HG03039 (cell line): ENCODE results near the gene SCPEP1.

Experiments used
- ATAC-seq: cut with Tn5 transposase; IDR thresholded peaks from one replicate; pipeline ENCODE4 v1.9.1; 2021; ENCODE audit warnings: mild to moderate bottlenecking, moderate library complexity; ENCODE audit not compliant: unreplicated experiment

The SCPEP1 gene

DNA sequence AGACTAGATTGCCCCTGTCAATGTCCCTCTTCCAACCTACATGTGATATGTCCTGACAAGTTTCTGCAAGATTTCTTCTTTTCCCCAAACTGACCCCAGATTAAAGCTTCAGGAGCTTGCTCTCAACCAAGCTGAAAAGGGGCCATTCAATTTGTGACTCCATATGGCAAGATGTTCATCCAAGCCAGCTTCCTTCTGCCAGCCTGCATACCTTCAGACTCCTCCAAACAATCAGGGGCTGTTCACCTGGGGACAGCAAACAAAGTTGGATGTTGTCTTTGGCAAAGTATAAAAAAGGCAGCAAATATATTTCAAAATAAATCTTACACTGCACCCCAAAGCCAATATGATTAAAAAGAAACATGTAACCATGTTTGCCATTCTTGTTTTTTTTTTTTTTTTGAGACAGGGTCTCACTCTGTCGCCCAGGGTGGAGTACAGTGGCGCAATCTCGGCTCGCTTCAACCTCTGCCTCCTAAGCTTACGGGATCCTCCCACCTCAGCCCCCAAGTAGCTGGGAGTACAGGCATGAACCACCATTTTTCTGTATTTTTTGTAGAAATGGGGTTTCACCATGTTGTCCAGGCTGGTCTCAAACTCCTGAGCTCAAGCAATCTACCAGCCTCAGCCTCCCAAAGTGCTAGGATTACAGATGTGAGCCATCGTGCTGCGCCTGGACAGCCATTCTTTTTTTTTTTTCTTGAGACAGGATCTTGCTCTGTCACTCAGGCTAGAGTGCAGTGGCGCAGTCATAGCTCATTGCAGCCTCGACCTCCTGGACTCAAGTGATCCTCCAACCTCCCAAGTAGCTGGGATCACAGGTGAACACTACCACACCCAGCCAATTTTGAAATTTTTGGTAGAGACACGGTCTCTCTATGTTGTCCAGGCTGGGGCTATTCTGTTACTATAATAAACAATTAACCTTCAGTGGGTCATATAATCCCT is 57.1 kb downstream of the SCPEP1 start:
- ATAC-seq: no peak

DNA sequence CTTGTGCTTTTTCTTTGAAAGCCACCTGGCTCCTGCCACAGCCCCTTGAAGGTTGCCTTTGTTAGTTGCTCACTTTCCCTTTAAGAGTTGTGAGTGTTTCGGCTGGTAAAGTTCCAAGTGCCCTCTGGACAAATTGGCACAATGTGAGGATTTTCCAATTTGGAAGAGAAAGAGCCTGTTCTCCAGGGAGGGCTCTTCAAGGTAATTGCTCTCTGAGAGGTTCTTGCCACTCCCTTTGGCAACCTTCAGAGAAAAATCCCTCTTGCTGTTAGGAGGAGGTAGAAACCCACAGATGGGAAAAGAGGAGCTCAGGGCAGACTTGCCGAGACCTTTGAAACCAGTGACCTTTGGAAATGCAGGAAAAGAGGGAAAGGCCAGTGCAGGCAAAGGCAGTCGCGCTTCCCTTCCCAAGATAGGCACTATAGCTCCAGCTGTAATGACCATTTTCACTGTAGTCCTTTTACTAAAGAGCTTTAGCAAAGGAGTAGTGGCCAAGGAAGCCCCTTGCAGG is 58.1 kb downstream of the SCPEP1 start:
- ATAC-seq: no peak

DNA sequence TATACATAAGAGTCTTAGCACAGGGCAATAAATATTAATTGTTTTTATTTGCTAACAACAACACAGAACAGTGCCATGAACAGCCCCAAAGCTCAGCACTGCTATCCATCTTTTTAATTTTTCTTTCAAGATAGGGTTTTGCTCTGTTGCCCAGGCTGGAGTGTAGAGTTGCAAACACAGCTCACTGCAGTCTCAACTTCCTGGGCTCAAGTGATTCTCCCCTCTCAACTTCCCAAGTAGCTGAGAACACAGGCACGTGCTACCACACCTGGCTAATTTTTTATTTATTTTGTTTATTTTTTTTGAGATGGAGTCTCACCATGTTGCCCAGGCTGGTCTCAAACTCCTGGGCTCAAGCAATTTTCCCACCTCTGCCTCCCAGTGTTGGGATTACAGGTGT is 59.5 kb downstream of the SCPEP1 start:
- no peak for ATAC-seq

DNA sequence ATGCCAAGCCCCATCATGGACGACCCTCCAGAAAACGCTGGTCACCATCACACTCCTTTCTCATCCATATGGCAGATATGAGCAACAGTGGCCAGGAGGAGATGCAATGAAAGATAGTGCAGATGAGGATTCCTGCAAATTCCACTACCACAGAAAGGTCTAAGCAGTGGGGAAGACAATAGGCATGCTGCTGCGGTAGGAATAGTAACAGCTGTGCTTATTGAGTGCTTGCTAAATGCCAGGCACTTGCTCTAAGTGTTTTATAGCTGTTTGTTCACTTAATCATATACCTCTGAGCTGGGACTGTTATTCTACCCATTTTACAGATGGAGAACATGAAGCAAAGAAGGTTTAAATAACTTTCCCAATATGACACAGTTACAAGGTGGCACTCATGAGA is 60.6 kb downstream of the SCPEP1 start:
- ATAC-seq: no peak

DNA sequence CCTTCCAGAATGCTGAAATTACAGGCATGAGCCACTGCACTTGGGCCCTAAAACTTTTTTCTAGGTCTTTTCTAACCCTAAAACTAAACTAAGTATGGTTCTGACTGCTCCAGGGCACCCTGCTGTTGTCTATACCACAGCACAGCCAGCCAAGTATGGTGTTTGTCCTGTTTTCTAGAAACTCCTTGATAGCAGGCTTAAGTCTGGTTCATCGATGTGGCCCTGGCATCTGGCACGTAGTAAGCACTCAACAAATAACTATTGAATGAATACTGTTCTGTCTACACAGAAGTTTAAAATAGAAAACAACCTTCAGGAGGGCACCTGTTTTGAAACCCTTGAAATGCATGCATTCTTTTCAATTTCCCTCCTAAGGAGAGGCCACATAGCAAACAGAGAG is 62.6 kb downstream of the SCPEP1 start:
- ATAC-seq: no peak

DNA sequence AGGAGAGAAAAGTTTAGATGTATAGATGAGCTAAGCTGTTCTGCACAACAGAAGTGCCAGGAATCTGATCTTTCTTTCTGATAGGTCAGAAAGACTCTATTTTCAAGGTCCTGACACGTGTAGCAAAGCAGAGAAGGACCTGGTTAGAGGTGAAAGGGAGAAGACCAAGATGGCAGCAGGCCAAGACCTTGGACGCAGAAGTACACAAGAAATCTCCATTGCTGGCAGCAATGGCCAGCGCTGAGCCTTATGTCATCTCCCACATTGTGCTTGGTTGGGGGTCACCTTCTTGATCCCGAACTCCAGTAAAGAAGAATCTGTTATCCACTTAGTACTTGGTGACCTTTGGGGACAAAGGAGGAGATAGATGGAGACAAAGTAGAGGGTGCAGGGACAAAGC is 65.3 kb downstream of the SCPEP1 start:
- ATAC-seq: no peak

DNA sequence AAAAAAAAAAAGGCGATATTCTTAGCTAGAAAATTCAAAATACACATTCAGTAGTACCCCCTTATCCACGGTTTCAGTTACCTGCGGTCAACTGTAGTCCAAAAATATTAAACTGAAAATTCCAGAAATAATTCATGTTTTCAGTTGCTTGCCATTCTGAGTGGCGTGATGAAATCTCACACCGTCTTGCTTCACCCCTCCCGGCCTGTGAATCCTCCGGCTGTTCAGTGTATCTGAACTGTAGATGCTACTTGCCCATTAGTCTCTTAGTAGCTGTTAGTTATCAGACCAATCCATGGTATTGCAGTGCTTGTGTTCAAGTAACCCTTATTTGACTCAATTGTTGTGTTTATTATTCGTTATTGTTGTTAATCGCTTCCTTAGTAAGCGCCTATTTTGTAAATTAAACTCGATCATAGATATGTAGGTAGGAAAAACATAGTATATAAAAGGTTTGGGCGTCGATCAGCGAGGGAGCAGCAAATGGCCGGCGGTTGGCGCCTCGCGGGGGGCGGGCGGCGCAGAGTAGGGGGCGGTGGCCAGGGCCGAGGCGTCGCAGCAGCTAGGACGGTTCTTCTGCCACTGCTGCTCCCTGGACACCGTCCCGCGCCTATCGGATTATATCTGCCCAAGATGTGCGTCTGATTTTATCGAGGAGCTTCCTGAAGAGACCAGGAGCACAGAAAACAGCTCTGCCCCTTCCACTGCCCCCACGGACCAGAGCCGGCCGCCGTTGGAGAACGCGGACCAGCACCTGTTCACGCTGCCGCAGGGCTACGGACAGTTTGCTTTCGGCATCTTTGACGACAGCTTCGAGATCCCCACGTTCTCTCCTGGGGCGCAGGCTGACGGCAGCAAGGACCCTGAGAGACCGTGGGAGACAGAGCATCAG is 67.3 kb downstream of the SCPEP1 start:
- no peak for ATAC-seq

DNA sequence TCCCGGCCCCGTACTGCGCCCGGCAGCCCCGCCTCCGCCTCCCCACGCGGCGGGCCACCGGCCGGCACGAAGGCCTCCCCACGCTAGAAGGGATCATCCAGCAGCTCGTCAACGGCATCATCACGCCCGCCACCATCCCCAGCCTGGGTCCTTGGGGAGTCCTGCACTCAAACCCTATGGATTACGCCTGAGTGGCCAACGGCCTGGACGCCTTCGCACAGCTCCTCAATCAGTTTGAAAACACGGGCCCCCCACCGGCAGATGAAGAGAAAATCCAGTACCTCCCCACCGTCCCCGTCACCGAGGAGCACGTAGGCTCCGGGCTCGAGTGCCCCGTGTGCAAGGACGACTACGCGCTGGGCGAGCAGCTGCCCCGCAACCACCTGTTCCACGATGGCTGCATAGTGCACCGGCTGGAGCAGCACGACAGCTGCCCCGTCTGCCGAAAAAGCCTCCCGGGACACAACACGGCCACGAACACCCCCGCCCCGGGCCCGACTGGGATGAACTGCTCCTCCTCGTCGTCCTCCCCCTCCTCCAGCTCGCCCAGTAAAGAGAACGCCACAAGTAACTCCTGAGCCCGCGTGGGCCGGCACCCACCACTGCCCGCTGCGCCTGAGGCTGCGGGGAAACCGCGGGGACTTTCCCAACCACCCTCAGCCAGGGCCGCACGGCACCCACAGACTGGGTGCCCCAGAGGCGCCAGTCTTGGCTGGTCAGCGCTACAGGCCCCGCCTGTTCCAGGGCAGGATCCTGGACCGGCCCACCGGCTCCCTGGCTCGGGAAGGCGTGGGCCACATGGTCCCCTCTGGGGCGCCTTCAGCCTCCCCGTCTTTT is 68.2 kb downstream of the SCPEP1 start:
- ATAC-seq: peak; percentile 64

DNA sequence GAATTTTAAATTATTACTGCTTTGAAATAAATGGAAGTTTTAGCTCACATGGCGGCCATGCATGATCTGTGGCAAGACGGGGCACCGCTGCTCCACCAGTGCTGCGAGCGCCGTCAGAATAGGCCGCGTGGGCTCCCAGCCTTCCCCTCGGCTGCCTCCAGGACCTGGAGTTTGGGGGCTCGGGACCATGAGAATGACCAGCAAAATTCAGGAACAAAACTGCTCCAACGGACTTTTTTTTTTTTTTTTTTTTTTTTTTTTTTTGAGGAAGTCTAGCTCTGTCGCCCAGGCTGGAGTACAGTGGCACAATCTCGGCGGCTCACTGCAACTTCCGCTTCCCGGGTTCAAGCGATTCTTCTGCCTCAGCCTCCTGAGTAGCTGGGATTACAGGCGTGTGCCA is 68.8 kb downstream of the SCPEP1 start:
- ATAC-seq: peak; percentile 11

DNA sequence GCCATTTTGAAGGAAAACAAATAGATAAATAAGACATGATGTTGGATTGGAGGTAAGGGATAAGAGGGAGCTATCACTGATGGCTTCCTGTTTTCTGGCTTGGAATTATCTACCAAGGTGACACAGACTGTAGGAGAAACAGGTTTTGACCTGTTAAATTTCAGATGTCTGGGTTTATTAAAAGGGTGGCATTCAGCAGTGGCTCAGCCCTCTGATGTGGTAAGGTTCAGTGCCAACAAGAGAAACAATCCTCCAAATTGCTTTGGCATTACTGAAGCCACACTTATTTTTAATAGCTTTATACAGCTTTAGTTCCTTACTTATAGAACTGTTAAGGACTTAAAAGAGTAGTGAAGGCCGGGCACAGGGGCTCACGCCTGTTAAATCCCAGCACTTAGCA is 70.2 kb downstream of the SCPEP1 start:
- ATAC-seq: no peak

DNA sequence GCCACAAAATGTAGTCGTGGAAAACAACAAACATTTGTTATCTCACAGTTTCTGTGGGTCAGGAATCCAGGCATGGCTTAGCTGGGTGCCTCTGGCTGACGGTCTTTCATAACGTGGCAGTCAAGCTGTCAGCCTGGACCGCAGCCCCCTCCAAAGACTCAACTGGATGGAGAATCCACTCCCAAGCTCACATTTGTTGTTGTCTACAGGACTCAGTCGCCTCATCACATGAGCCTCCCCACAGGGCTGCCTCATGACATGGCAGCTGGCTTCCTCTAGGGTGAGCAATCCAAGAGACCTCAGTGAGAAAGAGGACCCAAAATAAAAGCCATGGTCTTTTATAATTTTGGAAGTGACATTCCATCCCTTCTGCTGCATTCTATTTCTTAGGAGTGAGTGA is 72.4 kb downstream of the SCPEP1 start:
- no peak for ATAC-seq

DNA sequence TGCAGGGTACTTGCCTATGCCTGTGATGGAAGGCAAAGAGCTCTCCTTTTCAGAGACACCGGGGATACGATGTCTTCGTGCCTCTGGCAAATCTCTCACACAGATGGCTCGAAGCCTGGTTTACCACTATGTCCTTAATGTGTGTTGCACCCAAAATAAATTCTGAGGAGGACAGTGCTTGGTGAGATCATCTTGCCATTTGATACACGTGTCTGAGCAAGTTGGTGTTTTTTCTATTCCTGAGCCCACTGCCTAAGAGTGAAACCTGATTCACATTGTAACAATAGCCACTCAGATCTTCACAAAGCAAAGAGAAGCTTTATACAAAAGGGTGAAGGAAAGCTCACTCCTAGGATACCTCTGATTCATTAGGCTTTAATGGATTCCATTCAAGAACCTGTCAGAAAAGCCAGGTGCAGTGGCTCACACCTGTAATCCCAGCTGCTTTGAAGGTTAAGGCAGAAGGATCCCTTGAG is 74.0 kb downstream of the SCPEP1 start:
- ATAC-seq: no peak
